22Rv1 (cell line): Measurements from ENCODE around the gene SELENOW.

Experiments
- ZFX ChIP-seq: fragments of 450-650 bp; IDR thresholded peaks from 2 replicates; pipeline ENCODE4 v1.6.1; 2017; ENCODE audit warnings: antibody characterized with exemption, borderline replicate concordance
- TF ChIP-seq, protein P1 (sequence below): fragments of 450-650 bp; IDR thresholded peaks from 2 replicates; pipeline ENCODE4 v1.5.1; 2017; ENCODE audit warnings: mild to moderate bottlenecking

DNA sequence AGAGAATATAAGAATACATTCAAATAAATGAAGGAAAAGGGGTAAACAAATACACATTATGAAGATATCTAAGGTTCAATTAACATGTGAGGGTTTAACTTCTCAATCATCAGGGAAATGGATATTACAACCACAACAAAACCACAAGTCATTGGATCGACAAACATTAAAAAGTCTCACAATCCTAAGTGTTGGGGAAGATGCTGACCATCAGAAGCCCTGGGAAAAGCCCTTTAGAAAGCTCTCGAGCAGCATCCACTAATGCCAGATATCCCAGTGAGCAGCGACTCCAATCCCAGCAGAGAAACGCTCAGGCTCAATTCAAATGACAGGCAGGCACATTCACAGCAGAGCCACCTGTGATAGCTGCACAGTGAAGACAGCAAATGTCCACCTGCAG, 22.8 kb downstream of the SELENOW start:
- TF ChIP-seq, protein P1, sequence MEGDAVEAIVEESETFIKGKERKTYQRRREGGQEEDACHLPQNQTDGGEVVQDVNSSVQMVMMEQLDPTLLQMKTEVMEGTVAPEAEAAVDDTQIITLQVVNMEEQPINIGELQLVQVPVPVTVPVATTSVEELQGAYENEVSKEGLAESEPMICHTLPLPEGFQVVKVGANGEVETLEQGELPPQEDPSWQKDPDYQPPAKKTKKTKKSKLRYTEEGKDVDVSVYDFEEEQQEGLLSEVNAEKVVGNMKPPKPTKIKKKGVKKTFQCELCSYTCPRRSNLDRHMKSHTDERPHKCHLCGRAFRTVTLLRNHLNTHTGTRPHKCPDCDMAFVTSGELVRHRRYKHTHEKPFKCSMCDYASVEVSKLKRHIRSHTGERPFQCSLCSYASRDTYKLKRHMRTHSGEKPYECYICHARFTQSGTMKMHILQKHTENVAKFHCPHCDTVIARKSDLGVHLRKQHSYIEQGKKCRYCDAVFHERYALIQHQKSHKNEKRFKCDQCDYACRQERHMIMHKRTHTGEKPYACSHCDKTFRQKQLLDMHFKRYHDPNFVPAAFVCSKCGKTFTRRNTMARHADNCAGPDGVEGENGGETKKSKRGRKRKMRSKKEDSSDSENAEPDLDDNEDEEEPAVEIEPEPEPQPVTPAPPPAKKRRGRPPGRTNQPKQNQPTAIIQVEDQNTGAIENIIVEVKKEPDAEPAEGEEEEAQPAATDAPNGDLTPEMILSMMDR: no peak
- no peak for TF ChIP-seq ZFX
